C4-2B (cell line): Measurements from ENCODE around the gene SHROOM3.

Experiments
- H3K27ac ChIP-seq: fragments of 450-650 bp; 2 replicates; pipeline ENCODE4 v1.5.1; 2017
- CTCF ChIP-seq: fragments of 450-650 bp; conservative IDR thresholded peaks from 2 replicates; pipeline ENCODE4 v1.5.1; 2017; ENCODE audit warnings: mild to moderate bottlenecking
- ZFX ChIP-seq: fragments of 450-650 bp; IDR thresholded peaks from 2 replicates; pipeline ENCODE4 v1.6.1; 2017

SHROOM3 gene

GRCh38 chr4:76799140-76799539, 364.1 kb downstream of the SHROOM3 start:
- TF ChIP-seq ZFX, result no peak
- no peak for TF ChIP-seq CTCF
- no peak overlapping the region for H3K27ac ChIP-seq

GRCh38 chr4:76799718-76800117, 364.7 kb downstream of the SHROOM3 start:
- TF ChIP-seq CTCF (no peak), ZFX (no peak)
- no peak overlapping the region for H3K27ac ChIP-seq

GRCh38 chr4:76800902-76801301, 365.9 kb downstream of the SHROOM3 start:
- H3K27ac ChIP-seq, result no peak overlapping the region
- TF ChIP-seq CTCF (no peak), ZFX (no peak)

GRCh38 chr4:76801621-76802235, 366.7 kb downstream of the SHROOM3 start:
- TF ChIP-seq CTCF (no peak), ZFX (no peak)
- H3K27ac ChIP-seq, result no peak overlapping the region

GRCh38 chr4:76802236-76803021, 367.4 kb downstream of the SHROOM3 start:
- TF ChIP-seq ZFX, result no peak
- no peak for TF ChIP-seq CTCF
- no peak overlapping the region for H3K27ac ChIP-seq

- no peak overlapping the region for H3K27ac ChIP-seq
- no peak for TF ChIP-seq ZFX
Measured at GRCh38 chr4:76803522-76803921, 368.5 kb downstream of the SHROOM3 start.

GRCh38 chr4:76804096-76804495, 369.1 kb downstream of the SHROOM3 start:
- TF ChIP-seq ZFX (no peak), CTCF (no peak)
- no peak overlapping the region for H3K27ac ChIP-seq
